Measurements from ENCODE around the gene ZBTB16.

The ZBTB16 gene

GRCh38 chr11:114225661-114226060 is 166.2 kb downstream of the ZBTB16 start:
- Mint-ChIP-seq H3K27me3 (ENCODE audit: low read depth, poor library complexity) (peaks cover 2% of the 10 kb centered on the region), H3K27ac (no peak overlapping the region)

DNA sequence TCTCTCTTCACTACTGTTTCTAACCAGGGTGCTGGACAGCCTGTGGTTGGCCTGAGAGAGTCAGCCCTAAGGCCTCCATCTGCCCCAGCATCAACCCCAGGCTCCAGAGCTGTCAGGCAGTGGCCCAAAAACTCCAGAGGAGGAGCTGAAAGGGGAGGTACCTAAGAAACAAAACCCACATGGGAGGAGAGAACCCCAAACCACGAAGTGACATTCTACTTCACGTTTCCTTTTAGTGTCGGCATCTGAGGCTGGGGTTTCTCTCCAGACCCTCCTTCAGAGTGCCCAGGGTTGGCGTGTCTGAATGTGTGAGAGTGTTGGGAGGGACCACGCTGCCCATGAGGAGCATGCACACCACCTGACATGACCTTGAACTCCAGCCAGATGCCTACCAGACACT is 166.8 kb downstream of the ZBTB16 start:
- TF ChIP-seq, protein P1, sequence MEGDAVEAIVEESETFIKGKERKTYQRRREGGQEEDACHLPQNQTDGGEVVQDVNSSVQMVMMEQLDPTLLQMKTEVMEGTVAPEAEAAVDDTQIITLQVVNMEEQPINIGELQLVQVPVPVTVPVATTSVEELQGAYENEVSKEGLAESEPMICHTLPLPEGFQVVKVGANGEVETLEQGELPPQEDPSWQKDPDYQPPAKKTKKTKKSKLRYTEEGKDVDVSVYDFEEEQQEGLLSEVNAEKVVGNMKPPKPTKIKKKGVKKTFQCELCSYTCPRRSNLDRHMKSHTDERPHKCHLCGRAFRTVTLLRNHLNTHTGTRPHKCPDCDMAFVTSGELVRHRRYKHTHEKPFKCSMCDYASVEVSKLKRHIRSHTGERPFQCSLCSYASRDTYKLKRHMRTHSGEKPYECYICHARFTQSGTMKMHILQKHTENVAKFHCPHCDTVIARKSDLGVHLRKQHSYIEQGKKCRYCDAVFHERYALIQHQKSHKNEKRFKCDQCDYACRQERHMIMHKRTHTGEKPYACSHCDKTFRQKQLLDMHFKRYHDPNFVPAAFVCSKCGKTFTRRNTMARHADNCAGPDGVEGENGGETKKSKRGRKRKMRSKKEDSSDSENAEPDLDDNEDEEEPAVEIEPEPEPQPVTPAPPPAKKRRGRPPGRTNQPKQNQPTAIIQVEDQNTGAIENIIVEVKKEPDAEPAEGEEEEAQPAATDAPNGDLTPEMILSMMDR (IDR thresholded peaks at IDR 0.05), result no peak
- Mint-ChIP-seq H3K27ac (no peak overlapping the region), H3K4me3 (no peak overlapping the region), H3K27me3 (ENCODE audit: low read depth, poor library complexity) (peaks cover 2% of the 10 kb centered on the region), H3K36me3 (ENCODE audit: low read depth) (peaks cover 23% of the 10 kb centered on the region), H3K9me3 (peaks cover 3% of the 10 kb centered on the region), H3K4me1 (peaks cover 69% of the 10 kb centered on the region)
- no peak for DNase-seq

More at GRCh38 chr11:114225661-114226060, 166.2 kb downstream of the ZBTB16 start:
- DNase-seq, result no peak
- TF ChIP-seq, protein P1 (IDR thresholded peaks at IDR 0.05), result no peak
- Mint-ChIP-seq H3K36me3 (ENCODE audit: low read depth) (peaks cover 23% of the 10 kb centered on the region), H3K4me3 (no peak overlapping the region), H3K9me3 (peaks cover 3% of the 10 kb centered on the region), H3K4me1 (peaks cover 62% of the 10 kb centered on the region)

DNA sequence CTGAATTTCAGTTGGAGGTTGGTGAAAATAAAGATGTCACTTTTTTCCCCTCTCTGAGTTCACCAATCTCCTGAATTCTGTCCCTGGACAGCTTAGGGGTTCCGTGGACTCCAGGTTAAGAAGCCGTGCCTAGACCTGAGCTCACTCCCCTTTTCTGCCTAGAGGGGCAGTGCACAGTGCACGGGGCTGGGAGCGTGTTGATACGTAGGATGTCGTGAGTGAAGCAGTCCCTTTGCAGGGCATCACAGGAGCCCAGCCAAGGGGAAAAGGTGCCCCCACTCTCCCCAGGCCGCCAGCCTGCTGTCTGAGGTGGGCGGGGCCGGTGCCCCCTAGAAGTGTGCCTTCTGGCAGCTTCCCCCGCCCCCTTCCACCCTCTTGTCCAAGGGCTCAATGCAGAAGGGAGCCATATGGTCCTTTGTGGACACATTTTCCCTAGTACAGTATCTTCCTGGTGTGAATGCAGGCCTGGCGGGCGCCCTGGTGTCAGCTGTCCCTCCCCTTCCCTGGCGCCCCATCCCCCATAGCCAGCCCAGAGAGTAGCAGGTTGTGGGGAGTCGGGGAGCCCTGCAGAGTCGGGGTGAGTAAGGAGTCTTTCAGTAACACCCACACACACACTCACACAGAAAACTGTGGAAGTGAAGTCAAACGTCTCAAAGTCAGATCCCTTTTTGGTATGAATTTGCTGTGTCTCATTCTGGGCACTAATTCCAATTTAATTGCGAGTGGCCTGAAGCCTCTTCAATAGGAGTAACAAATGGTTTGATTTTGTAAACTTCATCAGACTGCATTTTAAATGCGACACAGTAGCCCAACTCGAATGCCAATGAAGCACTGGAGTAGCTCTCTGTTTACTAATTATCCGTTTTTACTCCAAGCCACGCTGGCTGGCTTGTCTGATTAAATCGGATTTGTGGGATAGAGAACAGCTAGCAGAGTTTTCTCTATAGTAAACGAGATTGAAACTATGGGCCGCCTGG is 169.2 kb downstream of the ZBTB16 start:
- TF ChIP-seq, protein P1 (IDR thresholded peaks at IDR 0.05), result no peak
- Mint-ChIP-seq H3K27me3 (ENCODE audit: low read depth, poor library complexity) (peaks cover 2% of the 10 kb centered on the region), H3K36me3 (ENCODE audit: low read depth) (peaks cover 21% of the 10 kb centered on the region), H3K4me1 (peaks cover 85% of the 10 kb centered on the region), H3K4me3 (no peak overlapping the region), H3K27ac (no peak overlapping the region), H3K9me3 (peaks cover 3% of the 10 kb centered on the region)
- DNase-seq, result no peak

- H3K27me3 Mint-ChIP-seq (ENCODE audit: low read depth, poor library complexity), result peaks cover 2% of the 10 kb centered on the region
These were observed 170.7 kb downstream of the ZBTB16 start for GRCh38 chr11:114230031-114230704.

GRCh38 chr11:114232400-114233059 is 173.0 kb downstream of the ZBTB16 start:
- no peaks in the 10 kb centered on the region for H3K36me3 Mint-ChIP-seq (ENCODE audit: low read depth)
- H3K27ac Mint-ChIP-seq, result no peak overlapping the region
- TF ChIP-seq, protein P1 (IDR thresholded peaks at IDR 0.05), result no peak
- no peaks in the 10 kb centered on the region for H3K9me3 Mint-ChIP-seq
- H3K27me3 Mint-ChIP-seq (ENCODE audit: low read depth, poor library complexity), result peaks cover 9% of the 10 kb centered on the region
- no peak overlapping the region for H3K4me3 Mint-ChIP-seq
- peak; percentile 62 for DNase-seq
- peaks cover 76% of the 10 kb centered on the region for H3K4me1 Mint-ChIP-seq

More at GRCh38 chr11:114230031-114230704, 170.7 kb downstream of the ZBTB16 start:
- TF ChIP-seq, protein P1 (IDR thresholded peaks at IDR 0.05), result no peak
- no peak for DNase-seq
- Mint-ChIP-seq H3K4me3 (no peak overlapping the region), H3K36me3 (ENCODE audit: low read depth) (peaks cover 18% of the 10 kb centered on the region), H3K9me3 (no peaks in the 10 kb centered on the region), H3K4me1 (peaks cover 86% of the 10 kb centered on the region), H3K27ac (no peak overlapping the region)
